ENCODE data around the gene DPYSL4.

DNA sequence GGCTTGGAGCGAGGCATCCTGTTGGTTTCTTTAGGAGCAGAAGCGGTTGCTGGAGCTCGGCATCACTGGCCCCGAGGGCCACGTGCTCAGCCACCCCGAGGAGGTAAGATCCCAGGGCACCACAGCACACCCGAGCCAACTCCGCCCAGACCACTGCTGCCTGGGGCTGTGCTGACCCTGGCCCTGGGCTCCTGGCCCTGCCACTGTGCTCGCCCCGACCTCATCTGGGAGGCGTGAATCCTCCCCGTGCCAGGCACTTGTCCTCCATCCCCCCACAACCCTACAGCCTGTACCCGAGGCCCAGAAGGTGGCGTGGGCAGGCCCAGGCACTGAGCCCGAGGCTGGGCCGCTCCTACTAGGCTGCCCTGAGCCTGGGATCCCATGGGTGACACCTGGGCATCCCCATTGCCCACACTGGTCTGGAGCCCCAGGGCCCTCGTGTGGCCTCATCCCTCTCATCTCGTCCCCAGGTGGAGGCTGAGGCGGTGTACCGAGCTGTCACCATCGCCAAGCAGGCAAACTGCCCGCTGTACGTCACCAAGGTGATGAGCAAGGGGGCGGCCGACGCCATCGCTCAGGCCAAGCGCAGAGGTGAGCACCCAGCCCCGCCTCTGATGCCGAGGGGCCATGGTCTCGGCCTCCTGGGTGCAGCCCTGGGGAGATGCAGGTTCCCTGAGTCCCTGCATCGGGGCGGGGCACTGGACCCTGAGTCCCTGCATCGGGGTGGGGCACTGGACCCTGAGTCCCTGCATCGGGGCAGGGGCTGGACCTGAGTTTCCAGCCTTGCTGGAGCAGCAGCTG lies 11.8 kb downstream of the DPYSL4 start:
- TF ChIP-seq, protein P1, sequence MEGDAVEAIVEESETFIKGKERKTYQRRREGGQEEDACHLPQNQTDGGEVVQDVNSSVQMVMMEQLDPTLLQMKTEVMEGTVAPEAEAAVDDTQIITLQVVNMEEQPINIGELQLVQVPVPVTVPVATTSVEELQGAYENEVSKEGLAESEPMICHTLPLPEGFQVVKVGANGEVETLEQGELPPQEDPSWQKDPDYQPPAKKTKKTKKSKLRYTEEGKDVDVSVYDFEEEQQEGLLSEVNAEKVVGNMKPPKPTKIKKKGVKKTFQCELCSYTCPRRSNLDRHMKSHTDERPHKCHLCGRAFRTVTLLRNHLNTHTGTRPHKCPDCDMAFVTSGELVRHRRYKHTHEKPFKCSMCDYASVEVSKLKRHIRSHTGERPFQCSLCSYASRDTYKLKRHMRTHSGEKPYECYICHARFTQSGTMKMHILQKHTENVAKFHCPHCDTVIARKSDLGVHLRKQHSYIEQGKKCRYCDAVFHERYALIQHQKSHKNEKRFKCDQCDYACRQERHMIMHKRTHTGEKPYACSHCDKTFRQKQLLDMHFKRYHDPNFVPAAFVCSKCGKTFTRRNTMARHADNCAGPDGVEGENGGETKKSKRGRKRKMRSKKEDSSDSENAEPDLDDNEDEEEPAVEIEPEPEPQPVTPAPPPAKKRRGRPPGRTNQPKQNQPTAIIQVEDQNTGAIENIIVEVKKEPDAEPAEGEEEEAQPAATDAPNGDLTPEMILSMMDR (IDR thresholded peaks at IDR 0.05), result no peak
- no peak for TF ChIP-seq EZH2 (IDR thresholded peaks at IDR 0.05)
